ENCODE data around the gene RBM12. TPM values are rescaled to one million over a fixed set of nuclear protein-coding genes. Genes with fewer than 3 reads are reported as not detected.

Gene RBM12
- polyA plus RNA-seq, 1 experiment, result 54.4 TPM

GRCh38 chr20:35652641-35653429 is 11.9 kb downstream of the RBM12 start:
- POLR2A ChIA-PET, result no interaction called here
- peaks cover 5% of the 10 kb centered on the region for H3K36me3 ChIP-seq (ENCODE audit: control insufficient read depth, insufficient read depth, low read length)
- no peaks in the 10 kb centered on the region for H3K27me3 ChIP-seq (ENCODE audit: control insufficient read depth, insufficient read depth, low read length)
- no peak overlapping the region for H3K4me3 ChIP-seq (ENCODE audit: low read depth, low read length)
- TF ChIP-seq, protein P1, sequence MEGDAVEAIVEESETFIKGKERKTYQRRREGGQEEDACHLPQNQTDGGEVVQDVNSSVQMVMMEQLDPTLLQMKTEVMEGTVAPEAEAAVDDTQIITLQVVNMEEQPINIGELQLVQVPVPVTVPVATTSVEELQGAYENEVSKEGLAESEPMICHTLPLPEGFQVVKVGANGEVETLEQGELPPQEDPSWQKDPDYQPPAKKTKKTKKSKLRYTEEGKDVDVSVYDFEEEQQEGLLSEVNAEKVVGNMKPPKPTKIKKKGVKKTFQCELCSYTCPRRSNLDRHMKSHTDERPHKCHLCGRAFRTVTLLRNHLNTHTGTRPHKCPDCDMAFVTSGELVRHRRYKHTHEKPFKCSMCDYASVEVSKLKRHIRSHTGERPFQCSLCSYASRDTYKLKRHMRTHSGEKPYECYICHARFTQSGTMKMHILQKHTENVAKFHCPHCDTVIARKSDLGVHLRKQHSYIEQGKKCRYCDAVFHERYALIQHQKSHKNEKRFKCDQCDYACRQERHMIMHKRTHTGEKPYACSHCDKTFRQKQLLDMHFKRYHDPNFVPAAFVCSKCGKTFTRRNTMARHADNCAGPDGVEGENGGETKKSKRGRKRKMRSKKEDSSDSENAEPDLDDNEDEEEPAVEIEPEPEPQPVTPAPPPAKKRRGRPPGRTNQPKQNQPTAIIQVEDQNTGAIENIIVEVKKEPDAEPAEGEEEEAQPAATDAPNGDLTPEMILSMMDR (IDR thresholded peaks at IDR 0.05; ENCODE audit: insufficient read depth, low read depth, low read length), result no peak
- DNase-seq (ENCODE audit: low read depth), result no peak
- CTCF ChIA-PET, result interaction anchor here (1.0 kb wide), 1 partner anchor 30 kb away, joined by 3 read pairs; no protein-coding TSS in a partner anchor

- ChIA-PET POLR2A (no interaction called here), CTCF (interaction anchor here (1.0 kb wide), 1 partner anchor 29 kb away, joined by 3 read pairs; no protein-coding TSS in a partner anchor)
- peaks cover 7% of the 10 kb centered on the region for H3K36me3 ChIP-seq (ENCODE audit: control insufficient read depth, insufficient read depth, low read length)
- no peaks in the 10 kb centered on the region for H3K27me3 ChIP-seq (ENCODE audit: control insufficient read depth, insufficient read depth, low read length)
- no peak for DNase-seq (ENCODE audit: low read depth)
- TF ChIP-seq, protein P1 (IDR thresholded peaks at IDR 0.05; ENCODE audit: insufficient read depth, low read depth, low read length), result no peak
- H3K4me3 ChIP-seq (ENCODE audit: low read depth, low read length), result no peak overlapping the region
Observed at GRCh38 chr20:35651958-35652357, 12.7 kb downstream of the RBM12 start.

GRCh38 chr20:35650632-35651031 is 14.1 kb downstream of the RBM12 start:
- CTCF ChIA-PET, result no interaction called here
- no peaks in the 10 kb centered on the region for H3K27me3 ChIP-seq (ENCODE audit: control insufficient read depth, insufficient read depth, low read length)
- peaks cover 7% of the 10 kb centered on the region for H3K36me3 ChIP-seq (ENCODE audit: control insufficient read depth, insufficient read depth, low read length)
- DNase-seq (ENCODE audit: low read depth), result no peak
- TF ChIP-seq, protein P1 (IDR thresholded peaks at IDR 0.05; ENCODE audit: insufficient read depth, low read depth, low read length), result no peak
- POLR2A ChIA-PET, result no interaction called here
- H3K4me3 ChIP-seq (ENCODE audit: low read depth, low read length), result no peak overlapping the region

GRCh38 chr20:35648836-35649235 is 15.9 kb downstream of the RBM12 start:
- CTCF ChIA-PET, result interaction anchor here (1.1 kb wide), 1 partner anchor 8 kb away, joined by 3 read pairs; no protein-coding TSS in a partner anchor
- DNase-seq (ENCODE audit: low read depth), result no peak
- POLR2A ChIA-PET, result no interaction called here

GRCh38 chr20:35644806-35645205 is 19.9 kb downstream of the RBM12 start:
- H3K36me3 ChIP-seq (ENCODE audit: control insufficient read depth, insufficient read depth, low read length), result peaks cover 3% of the 10 kb centered on the region; the same call in 1 of the 2 replicates
- DNase-seq (ENCODE audit: low read depth), result no peak
- CTCF ChIA-PET, result interaction anchor here (1.1 kb wide), 1 partner anchor 26 kb away, joined by 3 read pairs; no protein-coding TSS in a partner anchor
- no peaks in the 10 kb centered on the region for H3K27me3 ChIP-seq (ENCODE audit: control insufficient read depth, insufficient read depth, low read length)
- no peak overlapping the region for H3K4me3 ChIP-seq (ENCODE audit: low read depth, low read length)
- POLR2A ChIA-PET, result interaction anchor here (0.6 kb wide), 1 partner anchor 17 kb away, joined by 3 read pairs; no protein-coding TSS in a partner anchor
- TF ChIP-seq, protein P1 (IDR thresholded peaks at IDR 0.05; ENCODE audit: insufficient read depth, low read depth, low read length), result no peak

More at GRCh38 chr20:35648836-35649235, 15.9 kb downstream of the RBM12 start:
- TF ChIP-seq, protein P1 (IDR thresholded peaks at IDR 0.05; ENCODE audit: insufficient read depth, low read depth, low read length), result no peak
- Histone ChIP-seq H3K4me3 (ENCODE audit: low read depth, low read length) (no peak overlapping the region), H3K27me3 (ENCODE audit: control insufficient read depth, insufficient read depth, low read length) (no peaks in the 10 kb centered on the region), H3K36me3 (ENCODE audit: control insufficient read depth, insufficient read depth, low read length) (peaks cover 3% of the 10 kb centered on the region)

Measured in BJ (cell line).